H9 (cell line): Measurements from ENCODE around the gene WDR74. TPM values are rescaled to one million over a fixed set of nuclear protein-coding genes. Genes with fewer than 3 reads are reported as not detected.

Experiments used
- DNase-seq: peaks from one replicate; pipeline ENCODE4 v3.0.0-alpha.2; 2017
- H2AFZ ChIP-seq: one replicate; pipeline ENCODE4 v1.6.1; 2013; ENCODE audit warnings: mild to moderate bottlenecking, low read length, control low read depth, moderate library complexity
- H2AK5ac ChIP-seq: 2 replicates; pipeline ENCODE4 v1.6.1; 2013; ENCODE audit warnings: low read length, control low read depth, mixed read lengths; ENCODE audit not compliant: insufficient read length
- H2BK120ac ChIP-seq: one replicate; pipeline ENCODE4 v1.6.1; 2013; ENCODE audit warnings: low read depth, mild to moderate bottlenecking, low read length, control low read depth, inconsistent platforms; ENCODE audit not compliant: poor library complexity, severe bottlenecking
- H2BK12ac ChIP-seq: 2 replicates; pipeline ENCODE4 v1.6.1; 2013; ENCODE audit warnings: low read length, control low read depth, mixed read lengths, low read depth; ENCODE audit not compliant: insufficient read length
- H2BK15ac ChIP-seq: 2 replicates; pipeline ENCODE4 v1.6.1; 2013; ENCODE audit warnings: low read depth, low read length, control low read depth
- H2BK20ac ChIP-seq: one replicate; pipeline ENCODE4 v1.6.1; 2013; ENCODE audit warnings: low read depth, mild to moderate bottlenecking, low read length, control low read depth, inconsistent platforms; ENCODE audit not compliant: poor library complexity, severe bottlenecking
- H2BK5ac ChIP-seq: 2 replicates; pipeline ENCODE4 v1.6.1; 2013; ENCODE audit warnings: low read length, control low read depth, mixed read lengths; ENCODE audit not compliant: insufficient read length
- H3K14ac ChIP-seq: 2 replicates; pipeline ENCODE4 v1.6.1; 2013; ENCODE audit warnings: low read length, control low read depth; ENCODE audit not compliant: insufficient read depth
- H3K18ac ChIP-seq: 2 replicates; pipeline ENCODE4 v1.6.1; 2013; ENCODE audit warnings: low read depth, mild to moderate bottlenecking, mixed read lengths, low read length, control low read depth; ENCODE audit not compliant: insufficient read length
- H3K23ac ChIP-seq: 2 replicates; pipeline ENCODE4 v1.6.1; 2013; ENCODE audit warnings: low read length, control low read depth, mixed read lengths, low read depth; ENCODE audit not compliant: insufficient read length
- H3K23me2 ChIP-seq: 2 replicates; pipeline ENCODE4 v1.6.1; 2013; ENCODE audit warnings: low read depth, mild to moderate bottlenecking, mixed read lengths, low read length, control low read depth; ENCODE audit not compliant: insufficient read length, poor library complexity, severe bottlenecking
- H3K27ac ChIP-seq: 2 replicates; pipeline ENCODE4 v1.5.1; 2013; ENCODE audit warnings: low read length, control low read depth, mixed read lengths, low read depth; ENCODE audit not compliant: insufficient read length
- H3K27me3 ChIP-seq: 2 replicates; pipeline ENCODE4 v1.6.1; 2013; ENCODE audit warnings: low read length, control low read depth, inconsistent platforms; ENCODE audit not compliant: insufficient read depth
- H3K4ac ChIP-seq: 2 replicates; pipeline ENCODE4 v1.6.1; 2013; ENCODE audit warnings: low read depth, mild to moderate bottlenecking, control low read depth, inconsistent platforms, low read length, moderate library complexity
- H3K4me1 ChIP-seq: 2 replicates; pipeline ENCODE4 v1.6.1; 2013; ENCODE audit warnings: low read length, control low read depth, inconsistent platforms; ENCODE audit not compliant: insufficient read depth
- H3K4me2 ChIP-seq: 2 replicates; pipeline ENCODE4 v1.6.1; 2013; ENCODE audit warnings: low read length, control low read depth, mixed read lengths; ENCODE audit not compliant: insufficient read length, insufficient read depth
- H3K56ac ChIP-seq: 2 replicates; pipeline ENCODE4 v1.6.1; 2013; ENCODE audit warnings: low read depth, mild to moderate bottlenecking, mixed read lengths, low read length, control low read depth; ENCODE audit not compliant: insufficient read length
- H3K79me1 ChIP-seq: 2 replicates; pipeline ENCODE4 v1.6.1; 2013; ENCODE audit warnings: low read depth, mild to moderate bottlenecking, moderate library complexity, low read length, control low read depth, inconsistent platforms; ENCODE audit not compliant: insufficient read depth, poor library complexity, severe bottlenecking
- H3K79me2 ChIP-seq: 2 replicates; pipeline ENCODE4 v1.6.1; 2013; ENCODE audit warnings: low read length, control low read depth, inconsistent platforms; ENCODE audit not compliant: insufficient read depth
- H3K9ac ChIP-seq: 2 replicates; pipeline ENCODE4 v1.6.1; 2013; ENCODE audit warnings: low read length, control low read depth, mixed read lengths; ENCODE audit not compliant: insufficient read length; ENCODE audit errors: extremely low read depth
- H3K9me3 ChIP-seq: one replicate; pipeline ENCODE4 v1.6.1; 2013; ENCODE audit warnings: low read depth, low read length, inconsistent platforms; ENCODE audit not compliant: control insufficient read depth
- H3T11ph ChIP-seq: one replicate; pipeline ENCODE4 v1.6.1; 2013; ENCODE audit warnings: mild to moderate bottlenecking, low read length, control low read depth, inconsistent platforms
- H4K20me1 ChIP-seq: one replicate; pipeline ENCODE4 v1.6.1; 2013; ENCODE audit not compliant: control insufficient read depth, insufficient read length, insufficient read depth
- H4K5ac ChIP-seq: 2 replicates; pipeline ENCODE4 v1.6.1; 2013; ENCODE audit warnings: low read depth, mild to moderate bottlenecking, mixed read lengths, low read length, control low read depth; ENCODE audit not compliant: insufficient read length
- H4K8ac ChIP-seq: replicated peaks from 2 replicates; pipeline ENCODE4 v1.6.1; 2013; ENCODE audit warnings: low read length, control low read depth, mixed read lengths, low read depth; ENCODE audit not compliant: insufficient read length
- H4K91ac ChIP-seq: 2 replicates; pipeline ENCODE4 v1.6.1; 2013; ENCODE audit warnings: low read depth, mild to moderate bottlenecking, moderate library complexity, mixed read lengths, low read length, control low read depth; ENCODE audit not compliant: insufficient read length
- H3K27ac Mint-ChIP-seq, 3 experiments: 2 replicates in 2 of 3; 3 replicates in 1 of 3; pipeline ENCODE4 v1.8.0; 2020 to 2021; ENCODE audit warnings: mixed read lengths in 3 of 3, mild to moderate bottlenecking in 1 of 3, moderate library complexity in 1 of 3
- H3K27me3 Mint-ChIP-seq: 2 replicates; pipeline ENCODE4 v1.8.0; 2021; ENCODE audit warnings: low read depth, mild to moderate bottlenecking, moderate library complexity, mixed read lengths
- H3K36me3 Mint-ChIP-seq, 3 experiments: 2 replicates in 2 of 3; 3 replicates in 1 of 3; pipeline ENCODE4 v1.8.0; 2020 to 2021; ENCODE audit warnings: low read depth in 3 of 3, mixed read lengths in 3 of 3; ENCODE audit not compliant: insufficient read depth in 1 of 3
- H3K4me1 Mint-ChIP-seq, 2 experiments: 2 replicates each; pipeline ENCODE4 v1.8.0; 2020; ENCODE audit warnings: mixed read lengths in 2 of 2
- H3K4me3 Mint-ChIP-seq, 2 experiments: 2 replicates in 1 of 2; 3 replicates in 1 of 2; pipeline ENCODE4 v1.8.0; 2020 to 2021; ENCODE audit warnings: mild to moderate bottlenecking in 2 of 2, mixed read lengths in 2 of 2, moderate library complexity in 1 of 2
- H3K9me3 Mint-ChIP-seq, 2 experiments: 2 replicates in 1 of 2; 3 replicates in 1 of 2; pipeline ENCODE4 v1.8.0; 2020; ENCODE audit warnings: mild to moderate bottlenecking in 2 of 2, mixed read lengths in 2 of 2, moderate library complexity in 1 of 2
- CTCF ChIP-seq: fragments of 200-600 bp; sonication (generic); conservative IDR thresholded peaks from 3 replicates; pipeline ENCODE4 v1.8.0; 2021; ENCODE audit warnings: antibody characterized with exemption, mild to moderate bottlenecking
- WGBS: extraction: QIAGEN DNeasy Blood & Tissue Kit; methylation state at CpG from one replicate; pipeline ENCODE4 v1.1.7; 2013; ENCODE audit warnings: missing lambda C conversion rate, low lambda C conversion rate, mixed read lengths; ENCODE audit not compliant: insufficient read length; ENCODE audit errors: extremely low coverage; 5-methylcytosine and 5-hydroxymethylcytosine counted together
- total RNA-seq: library from RNA; stranded (reverse); gene quantifications from 2 replicates; pipeline ENCODE4 v1.2.1, GENCODE V29; 2021

The WDR74 gene
- total RNA-seq, 1 experiment from 2014 or later = 121 TPM

GRCh38 chr11:62806611-62807121 is 32.7 kb downstream of the WDR74 start:
- H3K27ac ChIP-seq = no peak overlapping the region
- H2BK12ac ChIP-seq = no peak overlapping the region
- H3K4me2 ChIP-seq = no peak overlapping the region
- no peaks in the 10 kb centered on the region for H4K20me1 ChIP-seq
- no peak overlapping the region for H3K14ac ChIP-seq
- no peak overlapping the region for H3K56ac ChIP-seq
- H2AK5ac ChIP-seq = no peak overlapping the region
- no peak overlapping the region for H4K91ac ChIP-seq
- Mint-ChIP-seq H3K4me3 (peak overlapping the region; percentile 96 to 99; a peak in 4 of 5 replicates), H3K9me3 (no peaks in the 10 kb centered on the region), H3K27me3 (no peaks in the 10 kb centered on the region; the same call in 1 of the 2 replicates), H3K36me3 (peaks cover 14 to 28% (median 20%) of the 10 kb centered on the region in 3 experiments; a peak in 6 of 7 replicates), H3K27ac (peak overlapping the region in 1 of 3 experiments; percentile 62; a peak in 2 of 7 replicates), H3K4me1 (peaks cover 19 to 20% of the 10 kb centered on the region in 2 experiments)
- H2BK15ac ChIP-seq = no peak overlapping the region
- H3K79me1 ChIP-seq = peaks cover 2% of the 10 kb centered on the region
- H2BK5ac ChIP-seq = no peak overlapping the region
- H3K9me3 ChIP-seq = no peaks in the 10 kb centered on the region
- TF ChIP-seq CTCF = no peak
- no peak overlapping the region for H2AFZ ChIP-seq
- H4K8ac ChIP-seq = no peak overlapping the region
- no peak overlapping the region for H4K5ac ChIP-seq
- H3K4ac ChIP-seq = no peak overlapping the region
- H3K79me2 ChIP-seq = peaks cover 6% of the 10 kb centered on the region; the same call in 1 of the 2 replicates
- H3K23me2 ChIP-seq = peaks cover 9% of the 10 kb centered on the region
- no peak for DNase-seq
- no peak overlapping the region for H3T11ph ChIP-seq
- no peaks in the 10 kb centered on the region for H3K4me1 ChIP-seq
- no peak overlapping the region for H2BK120ac ChIP-seq
- H3K23ac ChIP-seq = no peak overlapping the region
- no peaks in the 10 kb centered on the region for H3K27me3 ChIP-seq
- no peak overlapping the region for H2BK20ac ChIP-seq
- H3K18ac ChIP-seq = no peak overlapping the region
- no CpG with 5 or more reads among the region's 5 CpGs for WGBS
- H3K9ac ChIP-seq = no peak overlapping the region
